Neutrophil (primary cell): ENCODE measurements around the gene C6orf132.
"Not testable (repeated sequence)": the region's sequence is repeated elsewhere in the genome, so short reads cannot be mapped to it uniquely, and the experiment has no call there.

Experiments used
- H3K27ac ChIP-seq: fragments of 200-600 bp; sonication (generic); 2 replicates; pipeline ENCODE4 v1.5.1; 2016; ENCODE audit warnings: mild to moderate bottlenecking, moderate library complexity
- H3K27me3 ChIP-seq: fragments of 200-600 bp; sonication (generic); 2 replicates; pipeline ENCODE4 v1.6.0; 2016; ENCODE audit warnings: mild to moderate bottlenecking
- H3K36me3 ChIP-seq: fragments of 200-600 bp; sonication (generic); 2 replicates; pipeline ENCODE4 v1.5.1; 2017
- H3K4me1 ChIP-seq, 2 experiments: fragments of 200-600 bp in 1 of 2; sonication (generic) in 1 of 2; 1 replicate in 1 of 2; 2 replicates in 1 of 2; pipeline versions ENCODE4 v1.5.1 to v1.6.1; 2013 to 2016; ENCODE audit warnings: low read depth in 1 of 2, low read length in 1 of 2, mild to moderate bottlenecking in 1 of 2, moderate library complexity in 1 of 2; ENCODE audit not compliant: control insufficient read depth in 1 of 2, insufficient read depth in 1 of 2
- H3K4me3 ChIP-seq, 2 experiments: fragments of 200-600 bp in 1 of 2; sonication (generic) in 1 of 2; 1 replicate in 1 of 2; 2 replicates in 1 of 2; pipeline ENCODE4 v1.5.1; 2013 to 2016; ENCODE audit warnings: low read depth in 1 of 2, low read length in 1 of 2, mild to moderate bottlenecking in 1 of 2, moderate library complexity in 1 of 2
- H3K9me3 ChIP-seq: fragments of 200-600 bp; sonication (generic); 2 replicates; pipeline ENCODE4 v1.5.1; 2016
- TF ChIP-seq, protein P1 (sequence below): fragments of 200-600 bp; sonication (generic); IDR thresholded peaks from 2 replicates; pipeline ENCODE4 v1.5.1; 2016; ENCODE audit warnings: antibody characterized with exemption

The C6orf132 gene

DNA sequence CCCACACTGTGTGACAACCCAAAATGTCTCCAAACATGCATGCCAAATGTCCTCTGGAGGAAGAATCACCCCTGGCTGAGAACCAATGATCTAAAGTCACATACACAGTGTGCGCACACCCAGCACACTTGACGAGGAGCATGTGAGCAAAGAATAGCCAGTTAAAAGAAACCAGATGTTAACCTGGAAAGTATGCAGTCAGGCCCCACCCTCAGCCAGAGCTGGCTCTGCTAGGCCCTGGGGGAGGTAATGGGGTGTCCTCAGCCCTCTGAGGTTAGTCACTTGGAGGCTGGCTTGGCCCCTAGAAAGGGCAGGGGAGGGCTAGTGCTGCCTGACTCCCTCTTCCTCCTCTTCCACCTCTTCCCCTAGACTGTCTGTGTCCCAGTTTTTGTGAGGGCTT, 15.6 kb upstream of the C6orf132 start:
- H3K27me3 ChIP-seq = peaks cover 17% of the 10 kb centered on the region
- no peaks in the 10 kb centered on the region for H3K9me3 ChIP-seq
- H3K27ac ChIP-seq = no peak overlapping the region
- TF ChIP-seq, protein P1, sequence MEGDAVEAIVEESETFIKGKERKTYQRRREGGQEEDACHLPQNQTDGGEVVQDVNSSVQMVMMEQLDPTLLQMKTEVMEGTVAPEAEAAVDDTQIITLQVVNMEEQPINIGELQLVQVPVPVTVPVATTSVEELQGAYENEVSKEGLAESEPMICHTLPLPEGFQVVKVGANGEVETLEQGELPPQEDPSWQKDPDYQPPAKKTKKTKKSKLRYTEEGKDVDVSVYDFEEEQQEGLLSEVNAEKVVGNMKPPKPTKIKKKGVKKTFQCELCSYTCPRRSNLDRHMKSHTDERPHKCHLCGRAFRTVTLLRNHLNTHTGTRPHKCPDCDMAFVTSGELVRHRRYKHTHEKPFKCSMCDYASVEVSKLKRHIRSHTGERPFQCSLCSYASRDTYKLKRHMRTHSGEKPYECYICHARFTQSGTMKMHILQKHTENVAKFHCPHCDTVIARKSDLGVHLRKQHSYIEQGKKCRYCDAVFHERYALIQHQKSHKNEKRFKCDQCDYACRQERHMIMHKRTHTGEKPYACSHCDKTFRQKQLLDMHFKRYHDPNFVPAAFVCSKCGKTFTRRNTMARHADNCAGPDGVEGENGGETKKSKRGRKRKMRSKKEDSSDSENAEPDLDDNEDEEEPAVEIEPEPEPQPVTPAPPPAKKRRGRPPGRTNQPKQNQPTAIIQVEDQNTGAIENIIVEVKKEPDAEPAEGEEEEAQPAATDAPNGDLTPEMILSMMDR = no peak
- no peaks in the 10 kb centered on the region for H3K4me1 ChIP-seq
- H3K36me3 ChIP-seq = no peaks in the 10 kb centered on the region
- no peak overlapping the region for H3K4me3 ChIP-seq

DNA sequence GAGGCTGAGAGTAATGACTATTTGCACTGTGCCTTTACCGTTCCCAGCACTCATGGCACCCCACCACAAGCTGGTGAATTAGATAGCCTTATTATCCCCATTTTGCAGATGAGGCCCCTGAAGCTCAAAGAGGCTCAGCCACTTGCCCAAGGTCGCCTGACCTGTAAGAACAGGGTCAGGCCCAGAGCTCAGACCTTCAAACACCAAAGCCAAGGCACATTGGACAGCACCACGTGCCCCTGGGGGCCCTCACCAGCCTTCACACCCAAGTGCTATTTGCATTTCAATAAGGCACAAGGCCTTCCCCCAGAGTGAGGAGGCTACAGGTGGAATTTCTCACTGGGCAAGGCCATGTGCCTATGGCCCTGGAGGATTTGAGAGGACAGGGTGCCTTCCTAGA, 14.2 kb upstream of the C6orf132 start:
- Histone ChIP-seq H3K36me3 (no peaks in the 10 kb centered on the region), H3K27ac (no peak overlapping the region), H3K9me3 (no peaks in the 10 kb centered on the region), H3K4me3 (no peak overlapping the region), H3K4me1 (no peaks in the 10 kb centered on the region), H3K27me3 (peaks cover 17% of the 10 kb centered on the region)
- TF ChIP-seq, protein P1 = no peak

DNA sequence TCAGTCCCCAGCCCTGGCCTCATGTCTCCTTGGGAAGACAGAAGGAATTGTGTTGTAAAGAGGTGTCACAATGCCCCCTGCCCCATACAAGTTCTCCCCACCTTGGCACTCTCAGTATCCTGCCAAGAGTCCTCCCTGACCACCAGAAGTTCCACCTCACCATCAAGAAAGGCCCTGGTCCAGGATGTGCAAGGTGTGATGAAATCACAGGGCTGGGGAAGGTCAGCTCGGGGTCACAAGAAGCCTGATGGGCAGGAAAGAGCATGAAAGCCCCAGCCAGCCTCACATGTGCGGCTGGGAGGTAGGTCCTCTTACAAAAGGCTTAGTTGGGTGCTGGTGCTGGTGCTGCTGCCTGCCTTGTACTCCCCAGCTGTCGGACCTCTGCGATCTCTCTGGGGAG, 12.9 kb upstream of the C6orf132 start:
- Histone ChIP-seq H3K9me3 (no peaks in the 10 kb centered on the region), H3K36me3 (no peaks in the 10 kb centered on the region), H3K4me3 (no peak overlapping the region), H3K27ac (no peak overlapping the region), H3K27me3 (peaks cover 9% of the 10 kb centered on the region), H3K4me1 (no peaks in the 10 kb centered on the region)
- TF ChIP-seq, protein P1 = no peak

DNA sequence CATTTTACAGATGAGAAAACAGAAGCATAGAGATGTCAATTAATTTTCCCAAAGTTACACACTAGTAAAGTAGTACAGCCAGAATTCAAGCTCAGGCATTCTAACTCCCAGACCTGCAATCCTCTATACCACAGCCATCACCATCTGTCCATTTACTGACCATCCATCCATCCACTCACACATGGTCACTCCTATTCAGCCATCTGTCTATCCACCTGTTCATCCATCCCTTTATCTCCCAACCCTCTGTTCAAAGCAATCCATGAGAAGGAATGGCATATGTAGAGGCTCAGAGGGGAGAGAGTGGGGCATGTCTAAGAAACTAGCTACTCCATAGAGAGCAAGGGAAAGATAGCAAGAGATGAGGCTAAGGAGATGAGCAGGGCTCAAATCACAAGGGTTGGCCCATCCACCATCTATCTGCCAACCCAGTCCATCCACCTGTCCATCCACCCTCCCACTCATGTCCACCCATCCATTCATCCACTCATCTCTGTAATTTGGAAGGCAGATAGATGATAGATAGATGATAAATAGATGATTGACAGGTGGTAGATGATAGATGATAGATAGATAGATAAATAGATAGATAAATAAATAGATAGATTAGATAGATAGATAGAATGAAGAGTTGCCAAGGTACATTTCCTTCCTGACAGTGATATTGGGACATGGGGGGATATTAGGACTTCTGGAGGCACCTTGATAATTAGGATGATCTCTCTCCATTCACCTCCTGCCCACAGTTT, 12.2 kb upstream of the C6orf132 start:
- no peak overlapping the region for H3K27ac ChIP-seq
- H3K27me3 ChIP-seq = peaks cover 7% of the 10 kb centered on the region
- TF ChIP-seq, protein P1 = no peak
- no peaks in the 10 kb centered on the region for H3K36me3 ChIP-seq
- H3K4me3 ChIP-seq = no peak overlapping the region
- H3K4me1 ChIP-seq = no peaks in the 10 kb centered on the region
- no peaks in the 10 kb centered on the region for H3K9me3 ChIP-seq

DNA sequence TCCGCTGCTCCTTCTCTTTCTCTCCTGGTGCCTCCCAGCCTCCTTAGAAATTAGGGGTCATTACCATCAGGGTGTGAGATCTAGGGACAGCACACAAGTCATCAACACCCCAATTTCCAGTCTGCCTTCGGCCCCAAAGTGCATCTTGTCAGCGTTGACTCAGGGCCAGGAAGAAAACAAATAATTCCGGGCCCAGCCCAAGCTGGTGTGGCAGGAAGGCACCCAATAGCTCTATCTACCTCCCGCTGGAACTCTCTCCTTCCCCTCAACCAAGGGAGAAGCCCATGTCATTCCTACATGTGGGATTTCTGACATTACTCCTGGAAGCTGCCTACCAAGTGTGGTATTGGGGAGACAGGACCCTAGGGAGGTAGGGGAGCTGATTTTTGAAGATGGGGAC, 11.5 kb upstream of the C6orf132 start:
- H3K27me3 ChIP-seq = peaks cover 7% of the 10 kb centered on the region
- no peak overlapping the region for H3K27ac ChIP-seq
- TF ChIP-seq, protein P1 = no peak
- H3K9me3 ChIP-seq = no peaks in the 10 kb centered on the region
- H3K4me1 ChIP-seq = no peaks in the 10 kb centered on the region
- H3K36me3 ChIP-seq = no peaks in the 10 kb centered on the region
- no peak overlapping the region for H3K4me3 ChIP-seq

DNA sequence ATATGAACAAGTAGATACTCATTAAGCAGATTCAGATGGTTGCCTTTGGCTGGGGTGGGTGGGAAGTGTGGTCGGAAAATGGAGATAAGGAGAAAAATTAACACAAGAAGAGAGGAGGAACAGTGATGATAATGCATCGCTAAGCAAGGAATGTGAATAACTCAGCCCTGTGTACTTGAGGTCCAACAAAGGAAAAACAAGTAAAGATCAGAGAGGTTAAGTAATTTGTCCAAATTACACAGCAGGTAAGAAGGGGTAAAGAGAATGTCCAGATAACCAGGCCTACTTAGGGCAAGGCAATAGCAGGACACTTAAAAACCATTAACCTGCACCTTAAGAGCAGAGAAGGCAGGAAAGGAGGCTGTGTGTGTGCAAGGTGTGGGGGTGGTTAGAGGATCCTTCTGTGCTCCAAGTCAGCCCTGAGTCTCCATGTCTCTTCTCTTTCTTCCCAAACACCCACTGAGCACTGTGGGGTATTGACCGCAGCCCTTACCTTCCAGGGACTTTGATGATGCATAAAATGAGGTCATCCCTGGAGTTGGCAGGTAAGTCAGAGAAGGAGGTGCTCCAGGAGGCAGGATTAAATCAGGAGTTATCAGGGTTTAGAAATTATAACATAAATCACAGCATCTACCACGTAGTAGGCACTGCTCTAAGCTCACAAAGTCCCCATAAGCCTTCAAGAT, 10.3 kb upstream of the C6orf132 start:
- not testable (repeated sequence) for H3K36me3 ChIP-seq, H3K27me3 ChIP-seq, H3K4me3 ChIP-seq, H3K27ac ChIP-seq, H3K9me3 ChIP-seq, H3K4me1 ChIP-seq
